IPS DF 6.9 (cell line): ENCODE measurements around the gene P4HA2.

Source experiments
- DNase-seq: peaks from one replicate; pipeline ENCODE4 v3.0.0-alpha.2; 2013; ENCODE audit warnings: low read depth, low spot score
- H3K27ac ChIP-seq: one replicate; pipeline ENCODE4 v1.5.1; 2013; ENCODE audit warnings: low read length, control low read depth
- H3K27me3 ChIP-seq: 2 replicates; pipeline ENCODE4 v1.6.1; 2013; ENCODE audit warnings: mild to moderate bottlenecking, low read length; ENCODE audit not compliant: control insufficient read depth, insufficient read depth
- H3K36me3 ChIP-seq: 2 replicates; pipeline ENCODE4 v1.6.1; 2013; ENCODE audit warnings: low read length; ENCODE audit not compliant: control insufficient read depth, insufficient read depth
- H3K4me1 ChIP-seq: 2 replicates; pipeline ENCODE4 v1.6.1; 2013; ENCODE audit warnings: low read length; ENCODE audit not compliant: control insufficient read depth, insufficient read depth
- H3K4me3 ChIP-seq: 2 replicates; pipeline ENCODE4 v1.5.1; 2013; ENCODE audit warnings: mild to moderate bottlenecking, low read length
- H3K9me3 ChIP-seq: 2 replicates; pipeline ENCODE4 v1.6.1; 2013; ENCODE audit warnings: low read length, inconsistent platforms; ENCODE audit not compliant: control insufficient read depth, insufficient read depth
- WGBS: extraction: QIAGEN DNeasy Blood & Tissue Kit; methylation state at CpG from one replicate; pipeline ENCODE4 v1.1.7; 2013; ENCODE audit warnings: mixed read lengths, missing lambda C conversion rate; ENCODE audit not compliant: insufficient read length, insufficient coverage; 5-methylcytosine and 5-hydroxymethylcytosine counted together

The P4HA2 gene

DNA sequence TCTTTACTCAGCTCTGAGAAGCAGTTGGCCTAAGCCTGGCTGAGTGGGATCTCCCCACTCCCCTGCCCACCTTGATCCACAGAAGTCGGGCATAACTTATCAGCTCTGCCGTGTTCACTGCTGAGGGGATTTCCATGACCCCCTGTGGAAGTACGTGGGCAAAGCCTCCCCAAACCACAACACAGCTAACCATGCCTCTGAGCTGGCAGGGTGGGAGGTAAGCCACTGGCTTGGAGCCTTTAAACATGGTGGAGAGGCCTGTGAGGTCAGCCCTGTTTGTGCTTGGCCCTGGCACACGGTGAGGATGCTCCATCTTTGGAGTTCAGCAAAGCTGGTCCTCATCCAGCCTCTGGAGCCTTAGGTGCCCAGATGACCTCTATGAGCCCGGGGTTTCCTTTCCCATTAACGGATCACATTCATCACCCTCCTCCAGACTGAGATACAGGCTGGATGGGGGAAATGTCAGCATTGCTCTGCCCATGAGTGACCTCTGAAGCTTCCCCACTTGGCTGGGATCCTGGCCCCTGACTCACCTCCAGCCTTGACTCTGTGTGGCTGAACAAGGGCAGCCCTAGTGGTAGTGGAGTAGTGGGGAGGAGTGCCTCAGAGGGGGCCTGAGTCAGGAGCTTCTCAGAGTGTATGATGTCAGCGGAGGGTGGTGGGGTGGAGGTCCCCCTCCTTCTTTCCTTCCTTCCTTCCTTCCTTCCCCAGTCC lies 36.1 kb upstream of the P4HA2 start:
- no peaks in the 10 kb centered on the region for H3K27me3 ChIP-seq
- H3K9me3 ChIP-seq, result no peaks in the 10 kb centered on the region
- WGBS, result no CpG with 5 or more reads among the region's 7 CpGs
- H3K4me3 ChIP-seq, result no peak overlapping the region
- no peaks in the 10 kb centered on the region for H3K4me1 ChIP-seq
- H3K36me3 ChIP-seq, result no peaks in the 10 kb centered on the region
- DNase-seq, result no peak
- H3K27ac ChIP-seq, result no peak overlapping the region

DNA sequence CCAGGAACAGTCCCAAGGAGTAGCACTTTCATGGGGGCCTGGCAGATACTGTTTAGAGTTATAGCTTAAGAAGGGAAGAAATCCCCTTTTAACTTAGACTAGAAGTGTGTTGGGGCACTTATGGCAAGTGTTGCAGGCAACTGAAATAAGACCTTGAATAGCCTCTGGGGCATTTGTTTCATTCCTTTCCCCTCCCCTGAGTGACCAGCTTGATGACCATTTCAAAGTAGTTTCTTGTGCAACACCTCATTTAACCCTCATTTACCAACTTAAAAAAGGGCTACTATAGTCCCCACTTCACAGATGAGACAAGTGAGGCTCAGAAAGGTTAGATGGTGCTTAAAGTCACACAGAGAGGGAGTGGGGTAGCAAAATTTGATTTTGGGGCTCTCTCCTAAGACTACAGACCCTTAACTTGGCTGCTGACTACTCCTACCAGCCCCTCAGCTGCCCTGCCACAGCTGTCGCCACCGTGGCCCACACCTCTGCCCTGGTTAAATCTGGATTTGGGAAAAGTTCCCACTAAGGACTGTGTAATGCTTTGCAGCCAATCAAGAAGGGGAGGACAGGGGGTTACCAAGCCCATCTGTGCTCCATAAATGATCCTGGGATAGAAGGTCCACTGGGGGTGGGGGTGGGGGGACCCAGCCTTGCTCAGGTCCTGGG lies 35.4 kb upstream of the P4HA2 start:
- Histone ChIP-seq H3K4me3 (no peak overlapping the region), H3K4me1 (no peaks in the 10 kb centered on the region), H3K27me3 (no peaks in the 10 kb centered on the region), H3K36me3 (no peaks in the 10 kb centered on the region), H3K27ac (no peak overlapping the region), H3K9me3 (no peaks in the 10 kb centered on the region)
- DNase-seq, result no peak
- no CpG with 5 or more reads among the region's 2 CpGs for WGBS

DNA sequence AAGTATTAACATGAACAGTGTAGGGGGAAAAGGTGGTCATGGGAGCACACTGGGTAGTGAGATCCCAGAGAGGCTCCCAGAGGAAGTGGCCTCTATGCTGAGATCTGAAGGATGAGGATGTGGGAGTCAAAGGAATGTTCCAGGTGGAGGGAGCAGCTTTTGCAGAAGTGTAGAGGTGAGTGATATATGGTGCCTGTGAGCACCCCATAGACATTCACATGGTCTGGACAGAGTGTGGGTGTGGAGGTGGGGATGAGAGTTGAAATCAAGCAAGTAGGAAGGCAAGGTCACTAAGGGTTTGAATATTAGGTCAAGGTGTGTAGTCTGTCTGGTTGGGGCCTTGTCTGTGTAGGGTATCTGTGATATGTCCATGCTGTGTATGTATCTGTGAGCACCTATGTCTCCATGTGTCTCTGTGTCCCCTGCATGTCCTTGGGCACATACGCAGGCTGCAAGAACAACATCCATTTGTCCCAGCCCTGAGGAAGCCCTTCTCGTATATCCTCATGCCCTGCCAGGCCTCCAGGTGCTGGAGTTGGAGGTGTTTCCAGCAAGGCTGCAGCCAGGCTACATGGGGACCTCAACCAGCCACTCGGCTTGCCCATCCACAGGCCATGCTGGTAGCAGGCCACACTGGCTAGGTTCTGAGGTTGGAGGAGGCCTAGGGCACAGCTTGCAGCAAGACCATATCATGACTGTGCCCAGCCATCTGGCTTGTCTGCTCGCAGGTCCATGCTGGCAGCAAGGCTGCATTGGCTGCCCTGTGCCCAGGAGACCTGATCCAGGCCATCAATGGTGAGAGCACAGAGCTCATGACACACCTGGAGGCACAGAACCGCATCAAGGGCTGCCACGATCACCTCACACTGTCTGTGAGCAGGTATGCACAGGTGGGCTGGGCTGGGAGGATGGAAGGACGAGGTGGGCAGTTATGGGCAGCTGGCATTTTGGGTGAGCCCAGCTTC lies 34.5 kb upstream of the P4HA2 start:
- Histone ChIP-seq H3K27ac (no peak overlapping the region), H3K9me3 (no peaks in the 10 kb centered on the region), H3K27me3 (no peaks in the 10 kb centered on the region), H3K36me3 (no peaks in the 10 kb centered on the region), H3K4me3 (no peak overlapping the region), H3K4me1 (no peaks in the 10 kb centered on the region)
- no CpG with 5 or more reads among the region's 7 CpGs for WGBS
- DNase-seq, result no peak

DNA sequence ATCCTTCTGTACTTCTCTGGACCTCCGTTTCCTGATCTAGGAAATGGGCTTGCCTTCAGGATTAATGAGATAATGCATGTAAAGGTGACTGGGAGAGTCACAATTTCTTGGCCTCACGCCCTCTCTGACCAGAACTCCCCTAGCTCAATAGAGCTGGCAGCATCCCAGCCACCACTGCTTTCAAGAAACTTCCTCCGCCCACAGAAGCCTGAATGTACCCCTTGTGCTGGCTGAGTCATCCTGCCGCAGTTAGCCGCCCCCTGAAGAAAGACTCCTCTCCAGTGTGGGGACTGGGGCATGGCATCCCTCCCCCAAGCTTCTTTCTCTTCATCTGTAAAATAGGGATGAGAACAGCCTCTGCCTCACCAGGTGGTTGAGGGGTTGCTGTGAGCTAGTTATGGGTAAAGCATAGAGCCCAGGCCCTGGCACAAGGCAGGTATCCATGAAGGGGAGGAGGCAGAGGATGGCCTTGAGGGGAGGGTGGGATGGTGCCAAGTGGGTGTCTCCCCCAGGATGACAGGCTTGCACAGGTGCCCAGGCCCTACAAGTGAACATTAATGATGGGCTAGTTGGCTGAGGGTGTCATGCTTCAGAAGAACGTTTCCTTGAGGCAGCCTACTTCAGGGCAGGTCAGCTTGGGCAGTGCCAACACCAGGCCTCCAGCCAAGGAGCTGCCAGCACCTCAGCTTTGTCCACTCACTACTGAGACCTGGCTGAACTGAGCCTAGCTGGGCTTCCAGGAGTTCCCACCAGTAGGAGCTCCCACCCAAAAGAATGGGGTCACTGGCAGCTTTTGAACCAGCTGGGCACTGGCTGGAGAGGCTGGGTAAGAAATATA lies 33.3 kb upstream of the P4HA2 start:
- Histone ChIP-seq H3K27ac (no peak overlapping the region), H3K4me3 (no peak overlapping the region), H3K27me3 (no peaks in the 10 kb centered on the region), H3K36me3 (no peaks in the 10 kb centered on the region), H3K9me3 (no peaks in the 10 kb centered on the region), H3K4me1 (0 out of 2 replicates have a peak, but pooled peaks cover 3% of the 10 kb centered on the region)
- WGBS, result no CpG with 5 or more reads among the region's 6 CpGs
- DNase-seq, result no peak

DNA sequence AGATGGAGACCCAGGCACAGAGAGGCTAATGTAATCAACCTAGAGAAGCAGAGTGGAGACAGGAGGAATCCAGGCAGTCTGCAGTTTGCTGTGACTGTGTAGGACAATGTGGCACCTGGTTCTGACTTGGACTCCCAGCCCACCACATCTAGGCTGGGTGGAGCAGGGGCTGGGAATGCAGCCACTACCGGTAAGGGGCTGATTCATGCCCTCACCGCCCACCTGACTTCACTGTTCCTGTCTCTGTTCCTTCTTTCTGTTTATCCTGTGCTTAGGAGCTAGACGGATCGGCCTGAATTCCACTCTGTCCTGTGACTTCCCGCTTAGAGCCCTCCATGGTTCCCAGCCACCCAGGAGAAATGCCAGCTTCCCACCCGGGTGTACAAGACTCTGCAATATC lies 32.4 kb upstream of the P4HA2 start:
- no peaks in the 10 kb centered on the region for H3K27me3 ChIP-seq
- H3K9me3 ChIP-seq, result no peaks in the 10 kb centered on the region
- no peak overlapping the region for H3K27ac ChIP-seq
- no peak overlapping the region for H3K4me3 ChIP-seq
- 0 out of 2 replicates have a peak, but pooled peaks cover 3% of the 10 kb centered on the region for H3K4me1 ChIP-seq
- no peak for DNase-seq
- no peaks in the 10 kb centered on the region for H3K36me3 ChIP-seq
- no CpG with 5 or more reads among the region's 6 CpGs for WGBS

DNA sequence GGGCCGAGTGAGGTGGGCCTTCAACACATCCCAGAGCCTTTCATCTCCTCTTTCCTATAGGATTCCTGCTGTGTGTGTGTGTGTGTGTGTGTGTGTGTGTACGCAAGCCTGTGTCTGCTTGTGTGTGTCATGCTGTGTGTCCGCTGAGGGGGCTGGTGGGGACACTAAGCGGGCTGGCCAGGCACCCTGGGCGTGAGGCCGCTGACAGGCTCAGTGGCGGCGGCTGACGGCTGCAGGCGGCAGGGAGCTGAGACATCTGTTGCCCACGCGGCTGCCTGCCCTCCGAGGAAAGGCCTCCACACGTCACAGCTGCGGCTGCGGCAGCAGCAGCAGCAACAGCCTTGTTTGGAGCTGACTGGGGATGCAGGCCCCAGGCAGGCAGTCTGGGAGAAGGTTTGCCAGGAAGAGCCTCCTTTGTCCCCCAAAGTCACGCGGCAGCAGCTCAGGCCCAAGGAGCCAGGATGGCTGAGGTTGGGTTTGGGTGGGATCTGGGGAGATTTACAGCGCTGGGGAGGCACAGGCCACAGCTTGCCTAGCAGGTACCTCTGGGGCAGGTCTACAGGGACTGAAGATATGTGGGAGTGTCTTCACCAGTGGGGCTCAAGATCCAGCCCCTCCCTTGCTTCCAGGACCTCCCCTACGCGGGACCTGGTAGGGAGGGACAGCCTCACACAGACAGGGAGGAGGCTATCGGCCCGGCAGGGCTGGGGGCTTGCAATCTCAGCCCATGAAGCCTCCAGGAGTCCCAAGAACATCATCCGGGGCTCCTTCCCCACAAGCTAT lies 31.6 kb upstream of the P4HA2 start:
- Histone ChIP-seq H3K4me3 (no peak overlapping the region), H3K9me3 (no peaks in the 10 kb centered on the region), H3K4me1 (0 out of 2 replicates have a peak, but pooled peaks cover 3% of the 10 kb centered on the region), H3K36me3 (no peaks in the 10 kb centered on the region), H3K27ac (no peak overlapping the region), H3K27me3 (no peaks in the 10 kb centered on the region)
- DNase-seq, result no peak
- no CpG with 5 or more reads among the region's 24 CpGs for WGBS

DNA sequence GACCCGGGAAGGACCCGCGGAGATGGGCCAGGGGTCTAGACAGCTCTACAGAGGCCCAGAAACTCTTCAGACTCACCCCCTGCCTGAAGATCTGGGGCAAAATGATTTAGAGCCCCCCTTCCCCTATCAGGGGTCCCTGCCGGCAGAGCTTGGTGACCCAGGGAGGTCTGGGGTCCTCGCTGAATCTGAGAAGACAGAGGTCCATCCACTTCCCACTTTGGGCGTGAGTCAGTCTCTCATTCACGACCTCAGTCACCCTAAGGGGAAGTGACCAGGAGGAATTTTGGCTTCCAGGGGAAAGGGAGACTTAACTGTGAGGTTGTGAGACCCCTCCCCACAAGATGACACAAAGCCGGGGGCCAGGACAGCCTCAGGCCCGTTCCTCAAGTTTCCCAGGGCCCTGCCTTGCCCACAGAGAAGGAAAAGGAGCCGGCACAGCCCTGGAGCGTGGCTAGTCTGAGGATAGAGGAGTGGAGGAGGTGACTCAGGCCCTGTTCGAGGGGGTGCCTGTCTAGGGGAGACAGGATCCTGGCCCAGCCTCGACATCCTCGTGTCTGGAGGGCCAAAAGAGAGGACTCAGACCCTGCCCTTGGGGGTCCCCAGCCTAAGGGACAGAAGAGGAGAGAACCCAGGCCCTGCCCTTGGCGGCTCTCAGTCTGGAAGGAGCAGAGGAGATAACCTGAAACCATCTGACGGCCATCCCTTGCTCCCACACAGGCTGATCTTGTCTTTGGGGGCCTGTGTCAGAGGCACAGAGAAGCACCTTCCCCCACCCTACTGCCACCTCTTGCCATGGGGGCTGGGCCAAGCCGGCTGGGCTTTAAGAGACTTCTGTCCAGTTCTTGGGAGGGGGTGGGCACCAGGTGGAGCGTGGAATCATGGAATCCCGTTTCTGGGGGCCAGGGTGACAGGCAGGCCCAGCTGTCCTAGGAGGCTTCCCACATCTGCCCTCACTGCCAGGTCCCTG lies 30.7 kb upstream of the P4HA2 start:
- H3K27ac ChIP-seq, result no peak overlapping the region
- no peaks in the 10 kb centered on the region for H3K9me3 ChIP-seq
- H3K4me3 ChIP-seq, result peak overlapping the region; percentile 52; the same call in 1 of the 2 replicates
- DNase-seq, result no peak
- H3K4me1 ChIP-seq, result 0 out of 2 replicates have a peak, but pooled peaks cover 3% of the 10 kb centered on the region
- no peaks in the 10 kb centered on the region for H3K36me3 ChIP-seq
- no CpG with 5 or more reads among the region's 19 CpGs for WGBS
- H3K27me3 ChIP-seq, result no peaks in the 10 kb centered on the region

DNA sequence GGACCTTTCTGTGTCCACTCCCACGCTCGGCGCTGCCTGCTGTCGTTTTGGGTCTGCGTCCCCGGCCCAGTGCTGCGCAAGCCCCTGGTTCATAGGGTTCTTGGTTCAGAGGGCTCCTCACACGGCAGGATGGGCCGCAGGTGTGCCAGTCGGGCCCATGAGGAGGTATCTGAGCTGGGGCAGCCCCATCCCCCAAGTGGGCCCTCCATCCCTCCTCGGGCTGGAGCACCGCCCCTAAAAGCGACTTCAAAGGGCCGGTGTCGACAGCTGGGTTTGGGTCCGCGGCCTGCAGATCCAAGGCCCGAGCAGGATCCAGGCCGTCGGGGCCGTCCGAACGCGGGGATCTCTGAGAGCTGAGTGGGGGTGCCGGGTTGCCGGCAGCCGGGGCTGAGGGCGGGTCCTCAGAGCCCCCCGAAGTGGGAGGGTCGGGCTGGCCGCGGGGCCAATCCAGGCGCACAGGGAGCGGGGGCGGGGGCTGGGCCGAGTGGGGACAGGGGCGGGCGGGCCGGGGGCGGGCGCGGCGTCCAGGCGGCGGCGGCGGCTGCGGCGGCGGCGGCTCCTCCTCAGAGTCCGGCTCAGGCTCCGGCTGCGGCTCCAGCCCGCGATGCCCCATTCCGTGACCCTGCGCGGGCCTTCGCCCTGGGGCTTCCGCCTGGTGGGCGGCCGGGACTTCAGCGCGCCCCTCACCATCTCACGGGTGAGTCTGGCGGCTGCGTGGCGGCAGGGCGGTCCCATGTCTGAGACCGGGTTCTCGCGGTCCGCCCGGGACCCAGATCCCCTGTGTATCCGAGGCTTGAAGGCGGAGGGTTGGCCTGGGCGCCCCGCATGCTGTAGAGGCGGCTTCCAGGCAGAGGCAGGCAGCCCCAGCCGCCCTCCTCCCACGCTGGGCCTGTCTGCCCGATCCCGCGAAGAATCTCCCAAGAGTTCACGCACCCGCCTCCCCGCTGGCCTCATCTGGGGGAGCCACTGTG lies 29.8 kb upstream of the P4HA2 start, which contains the start of gene PDLIM4:
TSS of gene PDLIM4 (plus strand) at position 566 of the 971 bp plus-strand sequence. CDS start at position 605, 39 bp downstream.
- no peaks in the 10 kb centered on the region for H3K9me3 ChIP-seq
- peak within 1 kb of the TSS; percentile 52; the same call in 1 of the 2 replicates for H3K4me3 ChIP-seq
- 0 out of 2 replicates have a peak, but pooled peaks cover 3% of the 10 kb centered on the region for H3K4me1 ChIP-seq
- H3K27me3 ChIP-seq, result no peaks in the 10 kb centered on the region
- H3K36me3 ChIP-seq, result no peaks in the 10 kb centered on the region
- no CpG with 5 or more reads among the region's 88 CpGs for WGBS
- H3K27ac ChIP-seq, result no peak within 1 kb of the TSS
- DNase-seq, result no peak
